Liver (tissue), 9 donors: Measurements from ENCODE around the gene FASTKD2. TPM values are rescaled to one million over a fixed set of nuclear protein-coding genes. Genes with fewer than 3 reads are reported as not detected.
A peak's percentile ranks its signal among the peaks of the same experiment; 100 is the strongest.

Source experiments
- DNase-seq: peaks from one replicate; pipeline ENCODE4 v3.0.0-alpha.2; 2017; ENCODE audit warnings: low spot score
- H3K27ac ChIP-seq, 2 donors: one replicate each; pipeline ENCODE4 v1.7.0; 2013; ENCODE audit warnings: inconsistent platforms in 2 of 2, low read length in 2 of 2, control low read depth in 1 of 2, low read depth in 1 of 2, mild to moderate bottlenecking in 1 of 2
- H3K27me3 ChIP-seq, 4 donors: one replicate each; pipeline versions ENCODE4 v1.6.1 to v1.7.0; 2013; ENCODE audit warnings: low read length in 3 of 4, inconsistent platforms in 1 of 4, mild to moderate bottlenecking in 1 of 4, moderate library complexity in 1 of 4; ENCODE audit not compliant: control insufficient read depth in 4 of 4, insufficient read depth in 4 of 4
- H3K36me3 ChIP-seq, 4 donors: one replicate each; pipeline versions ENCODE4 v1.6.1 to v1.7.0; 2013; ENCODE audit warnings: low read length in 3 of 4, mild to moderate bottlenecking in 3 of 4, low read depth in 1 of 4, moderate library complexity in 1 of 4; ENCODE audit not compliant: control insufficient read depth in 4 of 4, insufficient read depth in 3 of 4
- H3K4me1 ChIP-seq, 4 donors: one replicate each; pipeline versions ENCODE4 v1.6.1 to v1.7.0; 2013; ENCODE audit warnings: low read length in 3 of 4, mild to moderate bottlenecking in 3 of 4, moderate library complexity in 1 of 4; ENCODE audit not compliant: control insufficient read depth in 4 of 4, insufficient read depth in 4 of 4
- H3K4me3 ChIP-seq, 3 donors: one replicate each; pipeline versions ENCODE4 v1.6.1 to v1.7.0; 2013; ENCODE audit warnings: low read length in 3 of 3, control low read depth in 1 of 3, low read depth in 1 of 3, mild to moderate bottlenecking in 1 of 3
- H3K9ac ChIP-seq, 2 donors: one replicate each; pipeline ENCODE4 v1.7.0; 2013; ENCODE audit warnings: low read length in 2 of 2, mild to moderate bottlenecking in 2 of 2, moderate library complexity in 2 of 2, control low read depth in 1 of 2, low read depth in 1 of 2
- H3K9me3 ChIP-seq, 4 donors: one replicate each; pipeline versions ENCODE4 v1.6.1 to v1.7.0; 2013; ENCODE audit warnings: low read length in 3 of 4; ENCODE audit not compliant: control insufficient read depth in 4 of 4
- ATF3 ChIP-seq: IDR thresholded peaks from 2 replicates; pipeline ENCODE4 v1.6.1; 2016; ENCODE audit warnings: antibody characterized with exemption
- CTCF ChIP-seq: fragments of 150-350 bp; IDR thresholded peaks from 2 replicates; pipeline ENCODE4 v1.5.1; 2017; ENCODE audit warnings: improper control_type of control experiment, low read depth, low read length; ENCODE audit not compliant: missing input control
- EGR1 ChIP-seq, 2 donors: IDR thresholded peaks; 2 replicates each; pipeline ENCODE4 v1.6.1; 2016 to 2018; ENCODE audit warnings: antibody characterized with exemption in 2 of 2, low read depth in 2 of 2
- FOXA1 ChIP-seq: IDR thresholded peaks from 2 replicates; pipeline ENCODE4 v1.6.1; 2016; ENCODE audit warnings: antibody characterized with exemption
- FOXA2 ChIP-seq: IDR thresholded peaks from 2 replicates; pipeline ENCODE4 v1.6.1; 2016; ENCODE audit warnings: antibody characterized with exemption
- GABPA ChIP-seq, 2 donors: IDR thresholded peaks in 1 of 2; conservative IDR thresholded peaks in 1 of 2; 2 replicates each; pipeline ENCODE4 v1.6.1; 2016; ENCODE audit warnings: antibody characterized with exemption in 2 of 2, mild to moderate bottlenecking in 1 of 2, moderate library complexity in 1 of 2
- HNF4A ChIP-seq, 2 donors: conservative IDR thresholded peaks; 2 replicates each; pipeline ENCODE4 v1.6.1; 2016; ENCODE audit warnings: antibody characterized with exemption in 2 of 2, mild to moderate bottlenecking in 2 of 2
- HNF4G ChIP-seq: IDR thresholded peaks from 2 replicates; pipeline ENCODE4 v1.6.1; 2016; ENCODE audit warnings: antibody characterized with exemption
- JUND ChIP-seq, 2 donors: IDR thresholded peaks; 2 replicates each; pipeline ENCODE4 v1.6.1; 2016; ENCODE audit warnings: antibody characterized with exemption in 2 of 2
- MAX ChIP-seq: IDR thresholded peaks from 2 replicates; pipeline ENCODE4 v1.6.1; 2016; ENCODE audit warnings: antibody characterized with exemption
- NR2F2 ChIP-seq: IDR thresholded peaks from 2 replicates; pipeline ENCODE4 v1.6.1; 2016; ENCODE audit warnings: antibody characterized with exemption
- RAD21 ChIP-seq, 2 donors: IDR thresholded peaks; 2 replicates each; pipeline ENCODE4 v1.6.1; 2016; ENCODE audit warnings: antibody characterized with exemption in 2 of 2, mild to moderate bottlenecking in 2 of 2
- REST ChIP-seq: IDR thresholded peaks from 2 replicates; pipeline ENCODE4 v1.6.1; 2016; ENCODE audit warnings: antibody characterized with exemption, mild to moderate bottlenecking
- RXRA ChIP-seq, 2 donors: IDR thresholded peaks; 2 replicates each; pipeline ENCODE4 v1.6.1; 2017 to 2018; ENCODE audit warnings: antibody characterized with exemption in 2 of 2, mild to moderate bottlenecking in 1 of 2
- SP1 ChIP-seq: IDR thresholded peaks from 2 replicates; pipeline ENCODE4 v1.6.1; 2018; ENCODE audit warnings: antibody characterized with exemption, mild to moderate bottlenecking
- TAF1 ChIP-seq: conservative IDR thresholded peaks from 2 replicates; pipeline ENCODE4 v1.6.1; 2016; ENCODE audit warnings: antibody characterized with exemption, mild to moderate bottlenecking
- YY1 ChIP-seq: IDR thresholded peaks from 2 replicates; pipeline ENCODE4 v1.6.1; 2016; ENCODE audit warnings: antibody characterized with exemption, mild to moderate bottlenecking
- ZBTB33 ChIP-seq: IDR thresholded peaks from 2 replicates; pipeline ENCODE4 v1.6.1; 2016; ENCODE audit warnings: antibody characterized with exemption
- WGBS: extraction: QIAGEN DNeasy Blood & Tissue Kit; methylation state at CpG from one replicate; pipeline ENCODE4 v1.1.7; 2013; 5-methylcytosine and 5-hydroxymethylcytosine counted together
- polyA plus RNA-seq, 2 donors: library from polyadenylated mRNA; stranded (reverse) in 1 of 2; unstranded in 1 of 2; fragments of 200-250 nt in 1 of 2; fragments of >200 nt in 1 of 2; fragmentation: Nextera tagmentation in 1 of 2; extraction: Ambion mirVana in 1 of 2; gene quantifications; one replicate each; pipeline versions ENCODE4 v1.2.1 to v1.2.3, GENCODE V29; 2013 to 2015
- total RNA-seq, 2 donors: library from RNA; depleted of rRNA; stranded (reverse); fragments of >200 nt; gene quantifications; one replicate each; pipeline ENCODE4 v1.2.3, GENCODE V29; 2014
- donor health status: healthy.
- donor health status: healthy.
- donor health status: healthy.
- donor health status: healthy.
- donor health status: healthy.

The FASTKD2 gene
- total and polyA plus RNA-seq, 4 donors = 12.5 to 36.3 (median 15.0) TPM

- H3K36me3 ChIP-seq = no peaks in the 10 kb centered on the region
- no peaks in the 10 kb centered on the region for H3K4me1 ChIP-seq
- TF ChIP-seq HNF4A (conservative IDR thresholded peaks at IDR 0.05) (no peak), ATF3 (no peak)
- peak overlapping the region in 1 of 3 donors; percentile 36 for H3K4me3 ChIP-seq
- H3K9ac ChIP-seq = no peak overlapping the region
- H3K27me3 ChIP-seq = no peaks in the 10 kb centered on the region
- 98% methylated on average over 3 of the region's 3 CpGs for WGBS
- no peak for DNase-seq
- no peak overlapping the region for H3K27ac ChIP-seq
- peaks cover 0 to 24% (median 9%) of the 10 kb centered on the region in 4 donors for H3K9me3 ChIP-seq
Observed at GRCh38 chr2:206833291-206833690, 67.9 kb downstream of the FASTKD2 start.

GRCh38 chr2:206836722-206837121 lies 71.3 kb downstream of the FASTKD2 start:
- H3K4me3 ChIP-seq = no peak overlapping the region
- WGBS = 85% methylated on average over 2 of the region's 2 CpGs
- peaks cover 0 to 24% (median 9%) of the 10 kb centered on the region in 4 donors for H3K9me3 ChIP-seq
- TF ChIP-seq GABPA (IDR thresholded peaks at IDR 0.05 in 1 of 2, conservative IDR thresholded peaks at IDR 0.05 in 1 of 2) (no peak), FOXA2 (no peak), REST (no peak), EGR1 (IDR thresholded peaks at IDR 0.05; ENCODE audit: low read depth in 2 of 2) (no peak), FOXA1 (no peak), NR2F2 (no peak), TAF1 (no peak), YY1 (no peak), CTCF (no peak), SP1 (no peak), ZBTB33 (no peak), HNF4G (no peak), JUND (IDR thresholded peaks at IDR 0.05) (no peak), ATF3 (no peak), RAD21 (IDR thresholded peaks at IDR 0.05) (no peak), MAX (no peak), RXRA (IDR thresholded peaks at IDR 0.05) (no peak), HNF4A (conservative IDR thresholded peaks at IDR 0.05) (no peak)
- no peak overlapping the region for H3K9ac ChIP-seq
- no peaks in the 10 kb centered on the region for H3K36me3 ChIP-seq
- H3K27me3 ChIP-seq = no peaks in the 10 kb centered on the region
- DNase-seq = no peak
- H3K4me1 ChIP-seq = no peaks in the 10 kb centered on the region
- H3K27ac ChIP-seq = no peak overlapping the region
